ENCODE data around the gene NF2. TPM values are rescaled to one million over a fixed set of nuclear protein-coding genes. Genes with fewer than 3 reads are reported as not detected.
A peak's percentile ranks its signal among the peaks of the same experiment; 100 is the strongest.

NF2 gene
- total and polyA plus RNA-seq, 12 donors: 12.2 to 67.4 (median 45.5) TPM

GRCh38 chr22:29719899-29720645 is 116.6 kb downstream of the NF2 start, which contains the start of gene CABP7:
Gene CABP7, plus strand, starts transcription at chr22:29720003. Its CDS starts 422 bp downstream, at chr22:29720425.
- intact Hi-C loops (cut with DNase I): no loop called here
- H3K27me3 ChIP-seq: peaks cover 22% of the 10 kb centered on the region
- peak within 1 kb of the TSS in 1 of 5 donors; percentile 40 for H3K27ac ChIP-seq
- H3K4me3 ChIP-seq: peak within 1 kb of the TSS in 2 of 4 donors; percentile 1 to 51
- no peak for DNase-seq
- peaks cover 7 to 10% of the 10 kb centered on the region in 2 donors for H3K4me1 ChIP-seq (replicated peaks in 1 of 2)
- WGBS, 4 donors: 0 to 1% (median 0%) methylated on average over 1 to 113 of the region's 115 CpGs
- no peak for TF ChIP-seq POLR2A (IDR thresholded peaks at IDR 0.05)
- no peak for TF ChIP-seq CTCF (IDR thresholded peaks at IDR 0.05)
- no peaks in the 10 kb centered on the region for H3K36me3 ChIP-seq (replicated peaks in 1 of 2)
- no peaks in the 10 kb centered on the region for H3K9me3 ChIP-seq (replicated peaks in 1 of 3)

GRCh38 chr22:29720811-29721323 is 117.4 kb downstream of the NF2 start:
- Histone ChIP-seq H3K4me1 (replicated peaks in 1 of 2) (peaks cover 7 to 10% of the 10 kb centered on the region in 2 donors), H3K4me3 (peak overlapping the region in 2 of 4 donors; percentile 1 to 51), H3K36me3 (replicated peaks in 1 of 2) (no peaks in the 10 kb centered on the region), H3K9me3 (replicated peaks in 1 of 3) (no peaks in the 10 kb centered on the region), H3K27ac (peak overlapping the region in 1 of 5 donors; percentile 40), H3K27me3 (peaks cover 22% of the 10 kb centered on the region)
- TF ChIP-seq POLR2A (IDR thresholded peaks at IDR 0.05) (no peak), CTCF (IDR thresholded peaks at IDR 0.05) (no peak)
- no peak for DNase-seq
- WGBS, 4 donors: 0 to 10% (median 4%) methylated on average over 1 to 53 of the region's 53 CpGs
- intact Hi-C loops (cut with DNase I): no loop called here

- TF ChIP-seq POLR2A (IDR thresholded peaks at IDR 0.05) (no peak), CTCF (IDR thresholded peaks at IDR 0.05) (no peak)
- H3K4me1 ChIP-seq (replicated peaks in 1 of 2): peaks cover 7 to 10% of the 10 kb centered on the region in 2 donors
- H3K36me3 ChIP-seq (replicated peaks in 1 of 2): no peaks in the 10 kb centered on the region
- H3K9me3 ChIP-seq (replicated peaks in 1 of 3): no peaks in the 10 kb centered on the region
- DNase-seq: peak in 6 of 7 donors; percentile 62 to 77 (median 68)
- intact Hi-C loops (cut with DNase I): no loop called here
- peak overlapping the region in 1 of 5 donors; percentile 52 for H3K27ac ChIP-seq
- H3K27me3 ChIP-seq: peaks cover 22% of the 10 kb centered on the region
- 28 to 47% methylated on average over 7 of the region's 7 CpGs; no CpG with 5 or more reads in 2 of the 4 donors for WGBS, 4 donors
- no peak overlapping the region for H3K4me3 ChIP-seq
Observed at GRCh38 chr22:29722151-29722550, 118.7 kb downstream of the NF2 start.

DNA sequence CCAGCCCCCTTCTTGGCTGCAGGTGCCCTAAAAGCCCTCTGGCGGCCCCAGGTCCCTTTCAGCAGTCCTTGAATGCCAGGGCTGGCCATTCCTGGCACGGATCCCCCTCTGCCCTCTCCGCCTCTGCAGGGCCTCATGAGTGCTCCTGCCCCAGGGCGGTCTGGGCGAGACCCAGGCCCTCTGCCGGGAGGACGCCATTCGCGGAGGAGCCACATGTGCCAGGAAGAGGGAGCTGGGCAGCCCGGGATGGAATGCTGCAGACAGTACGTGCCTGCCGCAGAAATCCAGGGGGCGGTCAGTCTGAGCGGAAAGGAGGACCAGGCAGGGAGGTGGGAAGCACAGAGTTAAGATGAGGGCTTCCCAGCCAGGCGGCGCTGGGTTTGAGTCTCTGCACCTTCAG is 119.2 kb downstream of the NF2 start:
- H3K4me3 ChIP-seq: no peak overlapping the region
- H3K27me3 ChIP-seq: peaks cover 22% of the 10 kb centered on the region
- H3K36me3 ChIP-seq (replicated peaks in 1 of 2): no peaks in the 10 kb centered on the region
- H3K4me1 ChIP-seq (replicated peaks in 1 of 2): peaks cover 7 to 10% of the 10 kb centered on the region in 2 donors
- 48 to 51% (median 49%) methylated on average over 12 to 16 of the region's 16 CpGs for WGBS, 4 donors
- no peak for TF ChIP-seq POLR2A (IDR thresholded peaks at IDR 0.05)
- no peak for TF ChIP-seq CTCF (IDR thresholded peaks at IDR 0.05)
- intact Hi-C loops (cut with DNase I): no loop called here
- H3K27ac ChIP-seq: peak overlapping the region in 1 of 5 donors; percentile 52
- peak in 1 of 7 donors; percentile 27 for DNase-seq
- no peaks in the 10 kb centered on the region for H3K9me3 ChIP-seq (replicated peaks in 1 of 3)
